Measurements from ENCODE around the gene DRD2.
"Not testable (repeated sequence)": the region's sequence is repeated elsewhere in the genome, so short reads cannot be mapped to it uniquely, and the experiment has no call there.

DRD2 gene

DNA sequence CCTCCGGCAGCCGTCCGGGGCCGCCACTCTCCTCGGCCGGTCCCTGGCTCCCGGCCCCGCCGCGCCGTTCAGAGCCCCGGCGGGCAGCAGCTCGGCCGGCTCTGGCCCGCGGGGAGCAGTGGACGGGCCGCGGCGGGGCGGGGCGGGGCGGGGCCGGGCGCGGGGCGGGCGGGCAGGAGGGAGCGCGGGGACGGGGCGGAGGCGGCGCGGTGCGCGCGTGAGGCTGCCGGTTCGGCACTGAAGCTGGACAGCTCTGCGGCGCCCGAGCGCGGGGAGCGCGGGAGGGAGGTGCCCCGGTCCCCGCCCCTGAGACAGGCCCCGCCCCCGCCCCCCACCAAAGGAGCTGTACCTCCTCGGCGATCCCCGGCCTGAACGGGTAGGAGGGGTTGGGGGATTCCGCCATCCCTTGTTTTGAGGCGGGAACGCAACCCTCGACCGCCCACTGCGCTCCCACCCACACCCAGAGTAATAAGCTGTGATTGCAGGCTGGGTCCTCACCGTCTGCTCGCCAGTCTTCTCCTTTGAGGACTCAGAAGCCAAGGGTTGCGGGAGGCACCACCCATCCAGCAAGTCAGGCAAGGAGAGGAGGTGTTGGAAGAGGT lies at the start of gene DRD2:
Gene DRD2, minus strand, starts transcription at position 239 of the 602 bp plus-strand sequence. CDS start 50,747 bp downstream, outside the sequence.
- Histone ChIP-seq H3K9me3 (ENCODE audit: low read length) (no peaks in the 10 kb centered on the region), H3K4me1 (ENCODE audit: insufficient read depth, low read length) (peaks cover 2% of the 10 kb centered on the region), H3K27me3 (ENCODE audit: insufficient read depth, low read length) (peaks cover 68% of the 10 kb centered on the region), H2AFZ (ENCODE audit: low read depth, low read length) (no peak within 1 kb of the TSS), H3K36me3 (ENCODE audit: insufficient read depth, low read length) (no peaks in the 10 kb centered on the region), H3K4me3 (ENCODE audit: low read length) (peak within 1 kb of the TSS; percentile 1)

DNA sequence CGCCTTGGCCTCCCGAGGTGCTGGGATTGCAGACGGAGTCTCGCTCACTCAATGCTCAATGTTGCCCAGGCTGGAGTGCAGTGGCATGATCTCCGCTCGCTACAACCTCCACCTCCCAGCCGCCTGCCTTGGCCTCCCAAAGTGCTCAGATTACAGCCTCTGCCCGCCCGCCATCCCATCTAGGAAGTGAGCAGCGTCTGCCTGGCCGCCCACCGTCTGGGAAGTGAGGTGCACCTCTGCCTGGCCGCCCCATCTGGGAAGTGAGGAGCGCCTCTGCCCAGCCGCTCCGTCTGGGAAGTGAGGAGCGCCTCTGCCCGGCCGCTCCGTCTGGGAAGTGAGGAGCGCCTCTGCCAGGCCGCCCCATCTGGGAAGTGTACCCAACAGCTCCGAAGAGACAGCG lies 48.7 kb upstream of the DRD2 start:
- H3K4me1 ChIP-seq (ENCODE audit: insufficient read depth, low read length); H3K4me3 ChIP-seq (ENCODE audit: low read length); H3K9me3 ChIP-seq (ENCODE audit: low read length); H3K36me3 ChIP-seq (ENCODE audit: insufficient read depth, low read length); H3K27me3 ChIP-seq (ENCODE audit: insufficient read depth, low read length); H2AFZ ChIP-seq (ENCODE audit: low read depth, low read length): not testable (repeated sequence)

- Histone ChIP-seq H3K27me3 (ENCODE audit: insufficient read depth, low read length) (no peaks in the 10 kb centered on the region), H3K4me3 (ENCODE audit: low read length) (no peak overlapping the region), H3K9me3 (ENCODE audit: low read length) (no peaks in the 10 kb centered on the region), H2AFZ (ENCODE audit: low read depth, low read length) (no peak overlapping the region), H3K4me1 (ENCODE audit: insufficient read depth, low read length) (no peaks in the 10 kb centered on the region), H3K36me3 (ENCODE audit: insufficient read depth, low read length) (no peaks in the 10 kb centered on the region)
Measured at GRCh38 chr11:113521737-113522517, 46.7 kb upstream of the DRD2 start.

DNA sequence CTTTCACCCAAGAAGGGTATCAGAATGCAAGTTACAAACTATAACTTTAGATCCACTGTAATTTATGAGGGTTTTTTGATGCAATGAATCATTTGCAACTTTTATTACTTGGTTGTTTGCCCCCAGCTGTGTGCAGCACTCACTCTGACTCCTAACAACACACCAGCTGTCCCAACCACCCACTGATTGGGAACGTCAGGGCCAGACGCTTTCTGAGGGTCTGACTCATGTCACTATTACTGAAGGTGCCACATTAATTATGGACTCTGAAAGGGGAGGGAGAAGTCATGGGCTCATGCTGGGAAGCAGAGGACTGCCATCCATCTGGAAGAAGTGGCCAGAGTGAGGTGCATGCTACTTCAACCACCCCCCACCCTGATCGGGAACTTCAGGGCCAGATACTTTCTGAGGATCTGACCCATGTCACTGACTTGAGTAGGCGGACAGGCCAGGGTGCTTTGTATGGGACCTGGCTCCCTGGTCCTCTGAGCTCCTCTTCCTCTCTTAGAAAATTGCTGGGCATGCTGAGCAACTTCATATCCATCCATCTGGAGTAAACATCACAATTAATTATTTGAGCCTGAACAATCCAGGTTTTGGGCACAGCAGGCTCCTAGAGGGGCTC lies 44.9 kb upstream of the DRD2 start:
- Histone ChIP-seq H3K36me3 (ENCODE audit: insufficient read depth, low read length) (no peaks in the 10 kb centered on the region), H3K4me3 (ENCODE audit: low read length) (no peak overlapping the region), H3K4me1 (ENCODE audit: insufficient read depth, low read length) (no peaks in the 10 kb centered on the region)

DNA sequence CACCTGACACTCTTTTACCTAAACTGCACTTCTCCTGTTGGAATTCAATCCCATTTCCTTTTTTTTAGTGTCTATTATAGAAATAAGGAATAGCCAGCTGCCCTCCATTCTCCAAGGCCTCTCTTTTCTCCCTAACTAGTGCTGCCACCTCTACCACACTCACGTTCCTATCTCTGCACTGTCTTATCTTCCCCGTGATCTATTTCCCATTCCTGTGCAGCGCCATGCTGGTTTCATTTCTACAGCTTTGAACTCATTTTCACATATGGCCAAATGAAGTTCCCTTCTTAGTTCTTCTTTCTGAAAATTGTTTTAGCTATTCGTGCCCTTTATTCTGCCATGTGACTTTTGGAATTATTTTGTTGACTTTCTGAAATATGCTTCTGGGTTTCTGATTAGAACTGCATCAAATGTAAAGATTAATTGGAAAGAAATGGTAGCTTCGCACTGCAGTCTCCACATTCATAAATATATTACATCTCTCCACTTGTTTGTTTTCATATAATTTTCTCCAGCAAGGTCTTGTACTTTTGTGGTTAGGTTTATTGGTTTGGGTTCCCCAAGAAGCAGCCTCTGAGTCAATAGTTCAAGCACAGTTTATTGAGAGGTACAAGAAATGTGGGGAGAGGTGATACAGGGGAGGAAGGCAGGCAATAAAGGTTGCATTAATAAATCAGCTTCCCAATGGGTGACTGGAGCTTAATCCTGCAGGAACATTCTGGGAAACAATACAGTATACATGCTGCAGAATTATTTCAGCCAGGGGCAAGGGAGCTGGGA lies 43.7 kb upstream of the DRD2 start:
- no peaks in the 10 kb centered on the region for H3K36me3 ChIP-seq (ENCODE audit: insufficient read depth, low read length)
- H2AFZ ChIP-seq (ENCODE audit: low read depth, low read length) = no peak overlapping the region
- no peaks in the 10 kb centered on the region for H3K4me1 ChIP-seq (ENCODE audit: insufficient read depth, low read length)
- H3K4me3 ChIP-seq (ENCODE audit: low read length) = no peak overlapping the region
- no peaks in the 10 kb centered on the region for H3K27me3 ChIP-seq (ENCODE audit: insufficient read depth, low read length)
- H3K9me3 ChIP-seq (ENCODE audit: low read length) = no peaks in the 10 kb centered on the region

More for the DNA sequence above, 44.9 kb upstream of the DRD2 start:
- Histone ChIP-seq H3K27me3 (ENCODE audit: insufficient read depth, low read length) (no peaks in the 10 kb centered on the region), H2AFZ (ENCODE audit: low read depth, low read length) (no peak overlapping the region), H3K9me3 (ENCODE audit: low read length) (no peaks in the 10 kb centered on the region)

DNA sequence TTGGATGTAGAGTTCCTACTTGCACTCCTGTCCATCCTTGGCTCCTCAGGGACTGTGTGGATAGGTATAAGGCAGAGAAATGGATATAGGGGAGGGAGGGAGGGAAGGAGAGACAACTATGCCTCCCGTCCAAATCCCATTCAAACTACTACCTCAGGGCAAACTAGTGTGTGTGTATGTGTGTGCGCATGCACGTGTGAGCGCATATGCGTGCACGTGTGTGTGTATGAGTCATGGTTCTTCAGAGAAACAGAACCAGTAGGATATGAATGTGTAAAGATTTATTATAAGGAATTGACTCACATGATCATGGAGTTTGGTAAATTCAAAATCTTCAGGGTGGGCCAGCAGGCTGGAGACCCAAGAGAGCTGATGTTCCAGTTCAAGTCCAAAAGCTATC lies 42.2 kb upstream of the DRD2 start:
- H3K4me3 ChIP-seq (ENCODE audit: low read length) = no peak overlapping the region
- H2AFZ ChIP-seq (ENCODE audit: low read depth, low read length) = no peak overlapping the region
- no peaks in the 10 kb centered on the region for H3K27me3 ChIP-seq (ENCODE audit: insufficient read depth, low read length)
- H3K36me3 ChIP-seq (ENCODE audit: insufficient read depth, low read length) = no peaks in the 10 kb centered on the region
- no peaks in the 10 kb centered on the region for H3K9me3 ChIP-seq (ENCODE audit: low read length)
- H3K4me1 ChIP-seq (ENCODE audit: insufficient read depth, low read length) = no peaks in the 10 kb centered on the region

GRCh38 chr11:113514856-113515255 lies 39.7 kb upstream of the DRD2 start:
- Histone ChIP-seq H3K4me1 (ENCODE audit: insufficient read depth, low read length) (no peaks in the 10 kb centered on the region), H3K27me3 (ENCODE audit: insufficient read depth, low read length) (no peaks in the 10 kb centered on the region)

GRCh38 chr11:113507341-113507740 lies 32.1 kb upstream of the DRD2 start:
- Histone ChIP-seq H3K9me3 (ENCODE audit: low read length) (no peaks in the 10 kb centered on the region), H3K27me3 (ENCODE audit: insufficient read depth, low read length) (no peaks in the 10 kb centered on the region), H2AFZ (ENCODE audit: low read depth, low read length) (no peak overlapping the region), H3K4me3 (ENCODE audit: low read length) (no peak overlapping the region), H3K4me1 (ENCODE audit: insufficient read depth, low read length) (peaks cover 9% of the 10 kb centered on the region), H3K36me3 (ENCODE audit: insufficient read depth, low read length) (no peaks in the 10 kb centered on the region)

More at GRCh38 chr11:113514856-113515255, 39.7 kb upstream of the DRD2 start:
- no peaks in the 10 kb centered on the region for H3K36me3 ChIP-seq (ENCODE audit: insufficient read depth, low read length)
- no peak overlapping the region for H3K4me3 ChIP-seq (ENCODE audit: low read length)
- no peak overlapping the region for H2AFZ ChIP-seq (ENCODE audit: low read depth, low read length)
- no peaks in the 10 kb centered on the region for H3K9me3 ChIP-seq (ENCODE audit: low read length)

GRCh38 chr11:113506893-113507292 lies 31.7 kb upstream of the DRD2 start:
- Histone ChIP-seq H3K4me1 (ENCODE audit: insufficient read depth, low read length) (peaks cover 9% of the 10 kb centered on the region), H3K9me3 (ENCODE audit: low read length) (no peaks in the 10 kb centered on the region), H3K36me3 (ENCODE audit: insufficient read depth, low read length) (no peaks in the 10 kb centered on the region), H2AFZ (ENCODE audit: low read depth, low read length) (no peak overlapping the region), H3K4me3 (ENCODE audit: low read length) (no peak overlapping the region), H3K27me3 (ENCODE audit: insufficient read depth, low read length) (no peaks in the 10 kb centered on the region)

DNA sequence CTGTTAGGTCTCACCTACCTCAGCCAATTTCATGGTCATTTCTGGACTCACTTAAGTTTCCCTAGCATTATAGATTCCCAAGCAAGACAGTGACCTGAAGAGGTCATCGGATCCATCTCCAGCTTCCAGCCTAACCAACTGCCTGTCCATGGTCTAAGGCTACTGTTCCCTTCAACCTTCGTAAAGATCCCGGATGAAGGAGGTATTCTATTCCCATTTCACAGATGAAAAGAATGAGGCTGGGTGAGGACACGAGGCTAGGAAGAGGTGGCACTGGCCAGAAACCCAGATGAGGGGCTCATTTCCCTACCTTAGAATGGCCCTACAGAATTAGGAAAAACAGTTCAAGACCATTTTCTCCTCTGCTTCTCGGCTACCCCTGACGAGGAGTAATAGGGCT lies 31.3 kb upstream of the DRD2 start:
- no peak overlapping the region for H2AFZ ChIP-seq (ENCODE audit: low read depth, low read length)
- no peaks in the 10 kb centered on the region for H3K36me3 ChIP-seq (ENCODE audit: insufficient read depth, low read length)
- H3K9me3 ChIP-seq (ENCODE audit: low read length) = no peaks in the 10 kb centered on the region
- H3K4me1 ChIP-seq (ENCODE audit: insufficient read depth, low read length) = peaks cover 9% of the 10 kb centered on the region
- H3K4me3 ChIP-seq (ENCODE audit: low read length) = no peak overlapping the region
- H3K27me3 ChIP-seq (ENCODE audit: insufficient read depth, low read length) = no peaks in the 10 kb centered on the region

DNA sequence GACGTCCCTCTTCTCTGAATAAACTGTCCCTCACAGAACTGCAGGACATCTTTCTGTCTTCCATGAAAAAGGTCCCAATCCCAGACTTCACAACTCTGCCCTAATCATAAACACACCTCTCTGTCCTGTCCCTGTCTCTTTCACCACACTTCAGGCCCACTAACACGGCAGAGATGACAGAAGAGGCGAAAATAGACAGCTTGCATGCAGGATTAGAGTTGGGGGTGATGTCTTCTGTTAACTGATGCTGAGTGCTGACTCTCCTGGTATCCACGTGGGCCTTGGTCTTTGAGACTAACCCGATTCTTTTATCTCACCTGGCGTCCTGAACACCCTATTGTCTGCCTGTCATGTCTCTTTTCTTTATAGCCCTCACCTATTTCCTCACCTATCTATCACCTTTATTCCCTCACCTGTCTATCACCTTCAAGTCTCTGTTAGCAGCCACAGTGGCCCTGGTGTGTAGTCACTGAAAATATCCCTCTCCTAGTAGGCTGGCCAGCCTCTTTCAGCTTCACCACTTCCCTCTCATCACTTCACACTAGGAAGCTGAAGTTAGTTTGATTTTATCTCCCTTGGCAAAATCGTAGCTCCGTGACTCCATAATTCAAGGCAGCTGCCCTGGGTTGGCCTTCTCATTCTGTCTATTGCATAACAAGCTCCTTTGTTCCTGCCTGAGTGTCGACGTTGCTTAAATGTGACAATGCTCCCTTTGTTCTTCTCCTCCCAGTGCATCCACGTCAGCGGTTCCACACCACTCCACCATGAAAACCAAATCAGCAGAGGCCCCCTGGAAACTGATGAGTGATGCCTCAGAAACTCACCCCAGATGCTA lies 30.6 kb upstream of the DRD2 start:
- H3K9me3 ChIP-seq (ENCODE audit: low read length) = no peaks in the 10 kb centered on the region
- no peaks in the 10 kb centered on the region for H3K36me3 ChIP-seq (ENCODE audit: insufficient read depth, low read length)
- H3K4me3 ChIP-seq (ENCODE audit: low read length) = no peak overlapping the region
- H3K4me1 ChIP-seq (ENCODE audit: insufficient read depth, low read length) = peaks cover 9% of the 10 kb centered on the region
- H3K27me3 ChIP-seq (ENCODE audit: insufficient read depth, low read length) = no peaks in the 10 kb centered on the region
- no peak overlapping the region for H2AFZ ChIP-seq (ENCODE audit: low read depth, low read length)

GRCh38 chr11:113505046-113505445 lies 29.8 kb upstream of the DRD2 start:
- no peak overlapping the region for H3K4me3 ChIP-seq (ENCODE audit: low read length)
- no peak overlapping the region for H2AFZ ChIP-seq (ENCODE audit: low read depth, low read length)
- H3K4me1 ChIP-seq (ENCODE audit: insufficient read depth, low read length) = peaks cover 9% of the 10 kb centered on the region
- H3K36me3 ChIP-seq (ENCODE audit: insufficient read depth, low read length) = no peaks in the 10 kb centered on the region
- H3K27me3 ChIP-seq (ENCODE audit: insufficient read depth, low read length) = no peaks in the 10 kb centered on the region
- H3K9me3 ChIP-seq (ENCODE audit: low read length) = no peaks in the 10 kb centered on the region

Data from neuron (in vitro differentiated cells).